ENCODE measurements around the gene CCDC187.
A peak's percentile ranks its signal among the peaks of the same experiment; 100 is the strongest.

The CCDC187 gene

DNA sequence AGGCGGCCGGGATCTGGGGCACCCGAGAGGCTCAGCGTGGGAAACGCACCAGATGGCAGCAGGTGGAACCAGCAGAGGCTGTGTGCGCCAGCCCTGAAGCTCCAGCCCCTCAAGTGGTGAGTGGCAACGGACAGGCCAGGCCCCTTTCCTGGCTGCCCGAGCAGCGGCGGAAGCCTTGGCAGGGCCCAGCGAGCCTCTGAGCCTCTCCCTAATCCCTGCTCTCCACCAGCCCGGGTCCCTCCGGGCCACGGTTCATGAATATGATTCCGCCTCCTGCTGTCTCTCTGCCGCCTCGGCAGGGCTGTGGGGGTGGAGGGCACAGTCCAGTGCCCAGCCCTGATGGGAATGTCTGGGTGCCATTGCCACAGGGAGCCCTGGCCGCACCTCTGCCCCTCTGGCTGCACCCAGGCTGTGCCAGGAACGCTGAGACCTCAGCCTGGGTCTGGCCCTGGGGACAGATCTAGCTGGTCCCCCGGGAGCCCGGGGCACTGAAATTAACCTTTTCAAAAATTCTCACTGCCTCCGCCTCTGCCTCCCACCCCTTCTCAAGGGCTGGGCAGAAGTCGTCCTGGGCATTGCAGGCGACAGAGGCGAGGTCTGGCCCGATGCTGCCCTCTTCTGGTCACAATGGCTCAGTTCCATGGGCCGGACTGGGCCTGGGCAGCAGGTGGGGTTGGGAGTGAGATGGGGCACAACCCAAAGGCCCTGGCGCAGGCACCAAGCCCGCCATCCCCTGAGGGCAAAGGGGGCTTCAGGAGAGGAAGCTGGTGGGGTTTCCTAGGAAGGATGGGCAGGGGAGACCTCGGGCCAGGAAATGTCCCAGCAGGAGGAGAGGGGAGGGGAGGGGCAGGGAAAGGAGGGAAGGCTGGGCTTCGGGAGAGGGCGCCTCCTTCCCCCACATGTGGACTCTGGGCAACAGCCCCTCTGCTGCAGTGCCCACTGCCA, 20.3 kb downstream of the CCDC187 start:
- peak; percentile 39 for DNase-seq (ENCODE audit: low read depth)

DNA sequence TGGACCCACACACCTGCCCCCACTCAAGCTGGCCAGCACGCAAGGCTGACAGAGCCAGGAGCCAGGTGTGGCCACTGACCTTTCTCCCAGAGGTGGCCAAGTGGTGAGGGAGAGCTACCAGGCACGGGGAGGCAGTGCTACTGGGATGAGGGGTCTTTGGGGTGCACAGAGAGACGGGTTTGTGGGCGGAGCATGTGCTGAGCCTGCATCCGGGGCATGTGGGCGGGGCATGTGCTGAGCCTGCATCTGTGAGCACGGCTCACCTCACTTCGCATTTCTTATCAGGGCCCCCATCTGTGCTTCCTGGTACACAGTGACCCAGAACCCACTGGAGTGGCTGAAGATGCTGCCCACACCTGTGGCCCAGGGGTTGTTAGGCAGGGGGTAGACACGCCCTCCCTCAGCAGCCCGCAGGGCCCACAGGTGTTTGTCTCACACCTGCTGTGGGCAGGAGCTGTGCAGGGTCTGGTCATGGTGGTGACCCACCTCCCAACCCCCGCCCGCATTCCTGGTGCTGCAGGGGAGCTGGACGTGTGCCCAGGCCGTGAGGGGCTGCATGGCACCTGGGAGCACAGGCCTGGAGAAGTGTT, 21.5 kb downstream of the CCDC187 start:
- no peak for DNase-seq (ENCODE audit: low read depth)

DNA sequence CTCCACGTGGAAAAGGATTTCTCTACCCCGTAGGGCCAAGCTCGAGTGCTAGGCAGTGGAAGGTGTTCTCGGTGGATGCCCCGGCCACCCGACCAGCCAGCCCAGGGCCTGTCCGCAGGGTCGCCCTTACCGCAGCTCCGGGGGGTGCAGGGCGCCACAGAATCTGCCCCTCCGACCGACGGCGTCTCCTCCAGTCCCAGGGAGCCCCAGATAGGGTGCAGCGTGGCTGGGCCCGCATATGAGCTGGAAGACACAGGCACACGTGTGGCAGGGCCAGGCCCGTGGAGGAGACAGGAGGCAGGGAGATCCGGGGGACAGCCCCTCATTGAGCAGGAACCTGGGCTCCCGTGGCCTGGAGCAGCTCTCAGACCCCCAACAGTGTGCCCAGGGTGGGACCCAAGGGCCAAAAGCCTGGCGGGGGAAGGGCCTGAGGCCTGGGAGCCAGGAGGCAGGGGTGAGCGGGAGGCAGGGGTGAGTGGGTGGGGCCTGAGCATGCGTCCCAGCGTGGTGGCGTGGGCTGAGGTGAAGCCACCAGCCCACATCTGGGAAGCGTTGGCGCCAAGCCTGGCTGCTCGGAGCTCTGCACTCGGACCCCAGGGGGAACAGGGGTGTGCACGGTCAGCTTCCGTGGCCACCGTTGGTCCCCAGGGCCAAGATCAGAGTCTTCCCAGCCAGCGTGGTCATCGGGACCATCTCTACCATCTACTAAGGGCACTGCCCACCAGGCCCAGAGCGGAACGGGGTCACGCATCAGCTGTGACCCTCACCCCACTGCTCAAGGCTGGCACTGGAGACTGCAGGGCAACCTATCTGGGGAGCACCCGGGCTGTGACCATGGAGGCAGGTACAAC, 22.2 kb downstream of the CCDC187 start:
- no peak for DNase-seq (ENCODE audit: low read depth)

DNA sequence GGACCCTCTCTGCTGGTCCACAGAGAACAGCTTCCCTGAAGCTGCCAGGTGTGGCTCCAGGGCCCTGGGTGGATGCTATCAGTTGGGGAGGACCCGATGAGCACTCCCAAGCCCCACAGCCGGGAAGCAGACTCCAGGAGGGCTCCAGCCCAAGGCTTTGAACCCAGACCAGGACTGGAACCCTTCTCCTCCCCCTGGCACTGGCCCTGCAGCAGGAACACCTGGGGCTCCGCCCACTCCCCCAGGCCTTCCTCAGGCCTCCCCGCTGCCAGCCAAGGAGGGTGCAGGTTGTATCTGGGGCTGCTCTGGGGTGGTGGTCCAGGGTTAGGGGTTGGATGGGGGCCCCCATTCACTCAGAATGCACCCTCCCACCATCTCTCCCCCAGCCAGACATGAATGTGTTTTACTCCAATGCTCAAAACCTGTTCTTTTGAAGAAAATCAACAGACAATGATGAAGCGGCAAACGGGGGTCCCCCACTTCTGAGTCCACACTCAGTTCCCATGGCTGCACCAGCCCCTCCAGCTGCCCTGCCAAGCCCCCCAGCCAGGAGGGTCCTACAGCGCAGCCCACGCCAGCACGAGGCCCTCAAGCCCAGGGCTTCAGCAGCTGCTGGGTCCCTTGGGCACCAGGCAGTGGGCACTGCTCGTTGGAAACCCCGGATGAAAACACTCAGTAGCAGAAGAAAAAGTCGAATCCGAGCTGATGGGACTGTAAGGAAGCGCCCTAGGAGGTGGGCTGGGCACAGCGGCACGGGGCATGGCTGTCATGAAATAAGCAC, 23.2 kb downstream of the CCDC187 start:
- no peak for DNase-seq (ENCODE audit: low read depth)

DNA sequence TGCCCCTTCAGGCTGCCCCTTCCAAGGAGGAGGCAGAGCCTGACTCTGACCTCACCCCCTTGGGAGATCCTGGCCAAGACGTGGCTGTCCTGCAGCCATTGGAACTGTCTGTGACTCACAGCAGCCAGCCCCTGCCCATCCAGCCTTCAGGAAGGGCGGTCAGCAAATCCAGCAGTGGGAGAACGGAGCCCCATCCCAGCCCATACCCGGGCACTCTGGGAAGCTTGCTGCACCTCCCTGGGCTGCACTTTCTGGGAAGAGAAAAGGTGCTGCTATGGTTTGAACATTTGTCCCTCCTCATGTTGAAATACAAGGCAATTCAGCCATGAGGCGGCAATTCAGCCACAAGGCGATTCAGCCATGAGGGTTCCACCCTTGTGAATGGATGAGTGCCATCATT, 24.4 kb downstream of the CCDC187 start:
- no peak for DNase-seq (ENCODE audit: low read depth)

DNA sequence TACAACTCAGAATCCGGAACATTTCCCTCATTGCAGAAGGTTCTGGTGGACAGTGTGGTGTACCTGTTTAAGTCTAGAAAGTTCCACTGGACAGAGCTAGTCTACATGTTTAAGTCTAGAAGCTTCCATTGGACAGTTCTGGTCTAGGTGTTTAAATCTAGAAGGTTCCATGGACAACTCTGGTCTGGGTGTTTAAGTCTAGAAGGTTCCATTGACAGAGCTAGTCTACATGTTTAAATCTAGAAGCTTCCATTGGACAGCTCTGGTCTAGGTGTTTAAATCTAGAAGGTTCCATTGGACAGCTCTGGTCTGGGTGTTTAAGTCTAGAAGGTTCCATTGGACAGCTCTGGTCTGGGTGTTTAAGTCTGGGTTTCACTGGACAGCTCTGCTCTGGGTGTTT, 25.0 kb downstream of the CCDC187 start:
- DNase-seq (ENCODE audit: low read depth) = no peak

DNA sequence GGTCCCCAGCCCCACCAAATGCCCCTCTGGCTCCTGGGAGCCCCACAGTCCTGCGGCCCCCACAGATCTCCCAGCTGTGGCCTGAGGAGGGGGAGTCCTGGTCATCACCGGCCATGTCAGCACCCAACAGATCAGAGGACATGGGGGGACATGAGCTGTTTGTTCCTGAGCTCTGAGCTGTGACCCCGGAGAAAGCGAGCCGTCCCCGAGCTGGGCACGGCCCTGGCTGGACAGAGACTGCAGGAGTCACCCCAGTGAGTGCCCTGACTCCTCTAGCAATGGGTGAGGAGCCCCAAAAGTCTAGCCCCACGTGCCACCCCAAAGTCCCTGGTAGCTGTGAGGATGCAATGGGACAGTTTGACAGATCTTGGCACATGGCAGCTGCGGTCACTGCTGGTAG, 25.7 kb downstream of the CCDC187 start:
- DNase-seq (ENCODE audit: low read depth) = no peak

DNA sequence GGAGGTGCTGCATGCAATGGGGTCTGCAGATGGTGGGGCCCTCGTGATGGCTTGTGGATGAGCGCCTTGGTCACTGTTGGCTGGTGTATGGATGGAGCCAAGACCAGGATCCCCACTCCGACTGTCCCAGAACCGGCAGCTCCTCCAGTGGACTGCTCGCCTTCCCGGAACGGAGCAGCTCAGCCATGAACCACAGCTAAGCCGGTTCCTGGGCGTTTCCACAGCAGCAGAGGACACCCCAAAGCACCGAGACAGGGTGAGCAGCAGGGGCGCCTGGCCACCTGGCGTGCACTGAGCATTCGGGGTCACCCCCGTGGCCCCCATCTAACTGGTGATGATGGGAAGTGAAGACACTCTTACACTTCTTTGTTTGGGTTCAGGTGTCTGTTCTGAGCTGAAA, 26.1 kb downstream of the CCDC187 start:
- DNase-seq (ENCODE audit: low read depth) = no peak

DNA sequence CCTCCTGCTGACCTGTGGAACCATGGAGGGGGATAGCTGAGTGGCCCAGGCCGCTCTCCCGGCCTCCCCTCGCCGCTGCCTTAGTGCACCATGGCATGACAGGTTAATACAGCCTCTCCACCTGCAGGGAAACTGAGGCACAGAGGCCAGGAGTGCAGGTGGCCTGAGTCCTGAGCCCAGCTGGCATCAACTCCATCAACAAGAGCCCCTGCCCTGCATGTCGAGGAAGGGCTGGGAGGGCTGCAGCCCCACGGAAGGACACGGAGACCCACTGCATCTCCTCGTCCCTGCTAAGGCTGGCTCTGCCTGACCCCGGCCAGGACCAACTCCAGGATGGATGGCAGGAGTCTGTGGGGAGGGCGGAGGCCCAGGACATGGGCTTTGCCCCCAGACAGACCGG, 27.2 kb downstream of the CCDC187 start:
- DNase-seq (ENCODE audit: low read depth) = no peak

DNA sequence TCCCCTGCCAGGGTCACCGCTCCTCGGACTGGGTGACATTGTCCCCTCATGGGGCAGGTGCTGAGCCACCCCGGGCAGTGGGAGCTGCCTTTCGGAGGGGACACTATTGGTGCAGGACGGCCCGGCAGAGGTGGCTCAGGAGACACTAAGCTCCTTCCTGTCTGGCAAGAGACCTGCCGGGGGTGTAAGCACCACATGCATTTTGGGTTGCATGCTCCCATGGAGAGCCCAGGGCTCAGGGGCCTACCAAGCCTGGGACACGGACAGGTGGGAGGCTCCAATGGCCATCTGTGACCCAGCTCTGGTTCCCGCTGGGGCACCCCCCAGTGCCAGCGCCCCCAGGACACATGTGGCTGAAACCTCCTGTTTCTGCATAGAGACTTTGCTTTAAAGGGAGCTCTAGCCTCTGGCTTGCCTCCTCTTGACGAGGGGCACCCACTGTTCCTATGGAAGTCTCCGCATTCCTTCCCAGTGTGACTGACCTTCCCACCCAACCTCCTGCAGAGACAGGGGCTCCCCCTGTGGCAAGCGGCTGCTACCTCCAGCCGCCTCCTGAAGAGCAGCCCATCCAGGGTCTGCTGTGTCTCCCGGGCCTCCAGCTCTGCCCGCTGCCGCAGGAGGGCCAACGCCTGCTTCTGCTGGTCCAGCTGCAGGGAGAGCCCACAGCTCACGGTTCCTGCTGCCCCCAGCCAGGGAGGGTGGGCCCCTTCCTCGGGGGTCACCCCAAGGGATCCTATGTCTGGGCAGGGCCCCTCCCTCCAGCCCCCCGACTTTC, 28.1 kb downstream of the CCDC187 start:
- no peak for DNase-seq (ENCODE audit: low read depth)

DNA sequence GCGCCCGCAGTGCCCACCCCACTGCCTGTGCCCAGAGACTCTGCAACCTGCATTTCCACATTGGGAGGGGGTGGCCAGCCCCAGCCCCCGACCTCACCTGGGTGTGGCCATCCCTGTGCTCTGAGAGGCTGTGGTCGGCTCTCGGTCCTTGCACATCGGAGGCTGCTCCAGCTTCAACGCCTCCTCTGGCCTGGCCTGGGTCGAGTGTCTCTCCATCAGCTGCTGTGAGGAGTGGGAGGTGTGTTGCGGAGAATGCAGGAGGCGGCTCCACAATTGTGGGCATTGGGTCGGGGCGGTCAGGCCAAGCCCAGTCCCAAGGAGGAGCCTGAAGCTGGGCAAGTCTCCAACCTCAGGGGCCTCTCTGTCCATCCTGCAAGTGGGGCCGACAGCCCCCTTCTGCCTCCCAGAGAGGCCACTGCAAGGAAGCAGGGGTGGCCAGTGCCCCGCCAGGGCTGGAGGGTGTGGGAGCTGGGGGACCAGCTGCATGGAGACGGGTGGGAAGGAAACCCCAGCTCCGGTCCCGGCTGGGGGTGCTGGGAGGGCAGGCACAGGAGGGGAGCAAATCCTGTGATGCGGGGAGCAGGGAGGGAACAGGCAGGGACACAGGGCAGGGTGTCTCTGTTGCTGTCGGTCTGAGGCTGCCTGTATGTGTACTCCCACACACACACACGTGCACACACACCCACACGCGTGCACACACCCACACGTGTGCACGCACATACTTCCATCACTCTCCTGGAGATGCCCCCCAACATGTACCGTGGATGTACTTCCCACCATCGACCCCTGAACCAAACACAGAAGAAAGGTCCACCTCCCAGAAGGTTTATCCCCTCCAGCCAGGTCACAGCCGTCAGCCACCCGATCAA, 28.9 kb downstream of the CCDC187 start:
- DNase-seq (ENCODE audit: low read depth) = no peak

DNA sequence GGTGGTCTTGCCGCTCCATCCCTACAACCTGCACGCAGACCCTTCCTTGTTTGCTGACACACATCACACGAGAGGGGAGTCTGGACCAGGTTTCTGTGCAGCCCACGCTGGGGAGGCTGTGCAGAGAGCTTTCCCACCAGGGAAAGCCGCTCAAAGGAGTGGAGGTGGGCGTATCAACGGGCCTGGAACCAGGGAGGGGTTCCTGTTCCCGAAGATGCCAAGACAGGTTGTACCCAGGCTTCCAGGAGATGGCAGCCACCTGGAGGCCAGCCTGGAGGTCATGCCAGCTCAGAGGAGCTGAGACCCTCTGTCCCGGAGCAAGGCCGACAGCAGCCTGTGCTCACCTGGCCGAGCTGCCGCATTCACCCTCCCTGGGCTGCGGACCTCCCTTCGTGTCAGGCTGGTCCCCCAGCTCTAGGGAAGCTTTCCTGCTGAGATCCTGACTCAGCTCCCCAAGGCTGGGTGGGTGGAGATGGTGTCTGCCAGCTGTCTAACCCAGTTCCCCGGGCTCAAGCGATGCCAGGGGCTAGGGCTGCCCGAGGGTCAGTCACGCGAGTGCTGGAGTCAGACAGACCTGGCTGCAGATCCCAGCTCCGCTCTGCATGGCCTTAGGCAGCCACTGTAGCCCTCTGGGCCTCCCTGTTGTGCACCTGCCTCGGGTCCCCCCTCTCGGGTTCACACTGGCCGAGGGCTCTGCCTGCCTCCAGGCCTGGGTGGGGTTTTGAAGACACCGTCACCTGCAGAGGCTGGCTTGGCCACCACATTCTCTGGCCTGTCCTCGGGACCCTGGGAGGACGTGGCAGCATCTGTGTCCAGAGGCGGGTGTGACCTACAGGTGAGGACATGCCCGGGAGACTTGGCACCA, 29.7 kb downstream of the CCDC187 start:
- no peak for DNase-seq (ENCODE audit: low read depth)

DNA sequence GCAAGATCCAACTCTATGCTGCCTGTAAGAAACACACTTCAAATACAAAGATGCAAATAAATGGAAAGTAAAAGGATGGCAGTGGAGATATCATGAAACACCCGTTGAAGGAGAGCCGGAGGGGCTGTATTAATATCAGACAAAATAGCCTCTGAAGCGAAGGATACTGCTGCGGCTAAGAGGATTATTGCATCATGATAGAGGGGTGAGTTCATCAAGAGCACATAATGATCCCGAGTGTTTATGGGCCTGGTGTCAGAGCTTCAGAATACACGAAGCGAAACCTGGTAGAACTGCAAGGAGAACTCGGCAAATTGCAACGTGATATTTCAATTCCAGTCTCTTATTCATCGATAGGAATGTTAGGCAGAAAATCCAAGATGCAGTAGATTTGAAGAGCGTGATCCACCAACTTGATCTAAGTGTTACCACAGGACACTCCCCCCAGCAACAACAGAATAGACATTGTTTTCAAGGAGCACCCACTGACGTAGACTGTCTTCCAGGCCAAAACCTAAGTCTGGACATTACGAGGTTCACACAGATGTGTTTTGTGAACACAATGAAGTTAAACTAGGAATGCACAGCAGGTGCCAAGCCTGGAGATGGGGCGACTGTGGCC, 30.5 kb downstream of the CCDC187 start:
- peak; percentile 6 for DNase-seq (ENCODE audit: low read depth)

DNA sequence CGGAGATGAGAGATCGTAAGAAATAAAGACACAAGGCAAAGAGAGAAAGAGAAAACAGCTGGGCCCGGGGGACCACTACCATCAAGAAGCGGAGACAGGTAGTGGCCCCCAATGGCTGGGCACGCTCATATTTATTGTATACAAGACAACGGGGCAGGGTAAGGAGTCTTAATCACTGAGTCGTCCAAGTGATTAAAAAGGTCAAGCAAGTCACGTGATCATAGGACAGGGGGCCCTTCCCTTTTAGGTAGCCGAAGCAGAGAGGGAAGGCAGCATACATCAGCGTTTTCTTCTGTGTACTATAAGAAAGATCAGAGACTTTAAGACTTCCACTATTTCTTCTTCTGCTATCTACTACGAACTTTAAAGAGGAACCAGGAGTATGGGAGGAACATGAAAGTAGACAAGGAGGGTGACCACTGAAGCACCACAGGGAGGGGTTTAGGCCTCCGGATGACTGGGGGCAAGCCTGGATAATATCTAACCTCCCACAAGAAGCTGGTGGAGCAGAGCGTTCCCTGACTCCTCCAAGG, 33.7 kb downstream of the CCDC187 start:
- DNase-seq (ENCODE audit: low read depth) = no peak

DNA sequence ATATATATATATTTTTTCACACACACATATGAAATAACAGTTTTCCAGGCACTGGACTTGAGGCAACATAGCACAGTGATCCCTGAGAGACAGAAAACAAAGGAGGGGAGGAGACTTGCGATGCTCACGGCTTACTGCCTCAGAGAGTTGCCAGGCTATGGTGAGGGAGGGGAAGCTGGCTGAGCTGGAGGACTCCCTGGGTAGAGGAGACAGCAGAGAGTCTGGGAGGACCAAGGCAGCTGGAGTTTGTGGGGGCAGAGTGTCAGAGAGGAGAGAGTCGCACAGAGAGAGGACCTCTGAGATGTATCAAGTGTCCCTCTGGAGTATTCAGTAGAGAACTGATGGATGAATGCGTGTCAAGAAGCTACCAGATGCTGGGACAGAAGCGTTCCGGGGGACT, 35.2 kb downstream of the CCDC187 start:
- no peak for DNase-seq (ENCODE audit: low read depth)

DNA sequence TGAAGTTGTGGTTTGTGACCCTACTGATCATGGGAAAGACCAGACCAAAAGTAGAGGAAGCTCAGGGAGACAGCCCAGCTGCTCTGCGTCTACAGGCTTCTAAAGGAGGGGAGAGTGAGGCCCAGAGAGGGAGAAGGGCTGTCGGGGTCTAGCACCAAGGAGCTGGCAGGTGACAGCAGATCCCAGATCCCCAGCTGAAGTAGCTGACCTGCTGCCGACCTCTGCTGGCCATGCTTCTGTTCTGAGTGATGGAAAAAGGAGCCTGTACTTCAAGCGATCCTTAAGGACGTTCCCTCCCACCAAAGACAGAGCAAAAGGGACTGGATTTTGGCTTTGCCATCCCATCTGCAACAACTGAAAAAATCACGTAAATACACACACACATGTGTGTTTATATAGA, 35.6 kb downstream of the CCDC187 start:
- peak; percentile 12 for DNase-seq (ENCODE audit: low read depth)

DNA sequence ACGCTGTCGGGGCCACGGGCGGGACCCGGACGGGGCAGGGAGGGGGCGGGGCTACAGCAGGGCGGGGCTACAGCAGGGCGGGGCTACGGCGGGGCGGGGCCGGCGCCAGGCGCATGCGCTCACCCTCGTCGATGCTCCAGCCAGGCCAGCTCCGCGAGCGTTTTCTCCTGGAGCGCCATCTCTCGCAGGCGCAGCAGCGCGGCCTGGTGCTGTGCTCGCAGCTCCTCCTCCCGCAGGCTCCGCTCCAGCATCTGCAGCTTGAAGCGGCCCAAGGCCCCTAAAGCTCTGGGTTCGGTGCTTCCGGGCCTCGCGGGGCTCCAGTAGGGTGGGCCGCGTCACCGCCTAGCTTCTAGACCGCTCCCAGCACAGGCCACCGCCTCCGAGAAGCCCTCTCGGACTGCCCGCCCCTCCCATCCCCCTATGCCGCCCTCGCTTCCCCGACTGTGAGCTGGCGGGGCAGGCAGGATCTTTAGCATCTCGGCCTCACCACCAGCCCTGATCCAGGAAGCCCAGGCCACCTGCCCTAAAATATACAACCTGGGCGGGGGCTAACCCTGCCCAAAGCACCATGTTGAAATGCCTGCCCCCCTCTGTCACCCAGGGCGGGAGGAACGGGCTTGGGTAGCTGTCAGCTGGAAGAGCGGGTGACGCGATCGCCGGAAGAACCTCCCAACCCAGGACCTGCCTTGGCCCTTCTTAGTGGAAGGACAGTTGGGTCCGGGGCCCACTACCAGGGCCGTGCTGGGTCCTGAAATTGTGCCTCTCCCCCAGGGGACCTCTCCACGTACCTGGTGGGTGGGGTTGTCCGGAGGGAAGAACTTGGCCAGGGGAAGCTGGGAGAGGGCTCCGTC, 36.4 kb downstream of the CCDC187 start:
- peak; percentile 72 for DNase-seq (ENCODE audit: low read depth)
